Testis (tissue), 2 donors: ENCODE data around the gene STX16.

ENCODE experiments used
- POLR2A ChIP-seq: fragments of 450-650 bp; IDR thresholded peaks from one replicate; pipeline ENCODE4 v1.6.1; 2017; ENCODE audit warnings: antibody characterized with exemption, mild to moderate bottlenecking, moderate library complexity
- TF ChIP-seq, protein P1 (sequence below), 3 experiments: fragments of 450-650 bp in 2 of 3; fragments of 200-600 bp in 1 of 3; sonication (generic) in 1 of 3; IDR thresholded peaks; one replicate each; pipeline ENCODE4 v1.5.1; 2016 to 2019; ENCODE audit warnings: antibody characterized with exemption in 3 of 3, mild to moderate bottlenecking in 2 of 3, moderate library complexity in 1 of 3

DNA sequence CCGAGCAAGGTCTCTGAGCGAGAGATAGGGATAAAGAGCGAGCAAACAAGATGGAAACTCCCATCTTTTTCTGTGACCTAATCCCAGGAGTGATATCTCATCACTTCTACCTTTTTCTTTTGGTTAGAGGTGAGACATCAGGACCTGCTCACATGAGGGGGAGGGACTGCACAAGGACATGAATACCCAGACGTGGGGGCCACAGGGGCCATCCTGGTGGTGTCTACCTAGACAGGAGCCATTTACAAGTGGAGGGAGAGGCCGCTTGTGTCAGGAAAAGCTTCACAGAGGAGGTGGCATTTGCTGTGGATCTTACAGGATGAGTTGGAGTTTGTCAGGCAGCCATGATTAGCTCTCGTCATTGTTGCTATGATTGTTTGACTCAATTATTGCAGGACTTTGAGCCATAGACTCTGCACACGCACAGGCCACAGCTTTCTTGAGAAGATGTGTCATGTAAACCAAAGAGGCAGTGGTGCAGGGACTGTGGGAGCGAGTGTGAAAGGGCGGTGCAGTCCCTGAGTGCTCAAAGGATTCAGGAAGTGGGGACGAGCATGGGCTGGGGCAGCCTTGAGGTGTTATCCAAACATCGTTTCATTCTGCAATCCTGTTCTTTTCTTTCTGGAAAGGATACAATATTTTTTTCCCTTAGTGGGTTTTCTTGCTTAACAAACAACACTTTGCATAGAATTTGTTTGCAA is 49.2 kb downstream of the STX16 start:
- TF ChIP-seq, protein P1, sequence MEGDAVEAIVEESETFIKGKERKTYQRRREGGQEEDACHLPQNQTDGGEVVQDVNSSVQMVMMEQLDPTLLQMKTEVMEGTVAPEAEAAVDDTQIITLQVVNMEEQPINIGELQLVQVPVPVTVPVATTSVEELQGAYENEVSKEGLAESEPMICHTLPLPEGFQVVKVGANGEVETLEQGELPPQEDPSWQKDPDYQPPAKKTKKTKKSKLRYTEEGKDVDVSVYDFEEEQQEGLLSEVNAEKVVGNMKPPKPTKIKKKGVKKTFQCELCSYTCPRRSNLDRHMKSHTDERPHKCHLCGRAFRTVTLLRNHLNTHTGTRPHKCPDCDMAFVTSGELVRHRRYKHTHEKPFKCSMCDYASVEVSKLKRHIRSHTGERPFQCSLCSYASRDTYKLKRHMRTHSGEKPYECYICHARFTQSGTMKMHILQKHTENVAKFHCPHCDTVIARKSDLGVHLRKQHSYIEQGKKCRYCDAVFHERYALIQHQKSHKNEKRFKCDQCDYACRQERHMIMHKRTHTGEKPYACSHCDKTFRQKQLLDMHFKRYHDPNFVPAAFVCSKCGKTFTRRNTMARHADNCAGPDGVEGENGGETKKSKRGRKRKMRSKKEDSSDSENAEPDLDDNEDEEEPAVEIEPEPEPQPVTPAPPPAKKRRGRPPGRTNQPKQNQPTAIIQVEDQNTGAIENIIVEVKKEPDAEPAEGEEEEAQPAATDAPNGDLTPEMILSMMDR (IDR thresholded peaks at IDR 0.05): no peak
- TF ChIP-seq POLR2A: no peak
